Measurements from ENCODE around the gene MIOX.

GRCh38 chr22:50519151-50519550 is 32.5 kb downstream of the MIOX start:
- TF ChIP-seq CTCF (IDR thresholded peaks at IDR 0.05) (no peak), EP300 (IDR thresholded peaks at IDR 0.05) (no peak)

Measured in suprapubic skin (tissue), 3 donors.